MCF 10A (cell line): ENCODE data around the gene SOBP. TPM values are rescaled to one million over a fixed set of nuclear protein-coding genes. Genes with fewer than 3 reads are reported as not detected.

Experiments used
- BruUV-seq: library from RNA; stranded (reverse); fragments of 400-500 nt; replicated peaks from 2 replicates; lab custom pipeline; 2021; lab: Mats Ljungman, UMichigan
- CTCF ChIA-PET: fragments of 300-600 bp; sonication (Branson Sonifier 250); formaldehyde crosslinking; extraction: SDS; loops from one replicate; lab custom pipeline; 2021; ENCODE audit warnings: antibody characterized with exemption, inconsistent platforms; lab: Yijun Ruan, JAX
- POLR2A ChIA-PET: fragments of 300-600, 350-650 bp; sonication (Branson Sonifier 250); formaldehyde crosslinking; extraction: SDS; loops from one replicate; lab custom pipeline; 2020; ENCODE audit warnings: antibody characterized with exemption, inconsistent platforms; lab: Yijun Ruan, JAX
- DNase-seq: peaks from one replicate; pipeline ENCODE4 v3.0.0-alpha.2; 2018; ENCODE audit not compliant: unreplicated experiment
- H3K27ac Mint-ChIP-seq: one replicate; pipeline ENCODE4 v1.8.0; 2022; ENCODE audit warnings: mild to moderate bottlenecking, low read depth, mixed read lengths; ENCODE audit not compliant: unreplicated experiment
- H3K27me3 Mint-ChIP-seq: one replicate; pipeline ENCODE4 v1.8.0; 2022; ENCODE audit warnings: mixed read lengths; ENCODE audit not compliant: insufficient read depth, unreplicated experiment
- H3K36me3 Mint-ChIP-seq: one replicate; pipeline ENCODE4 v1.8.0; 2022; ENCODE audit warnings: mild to moderate bottlenecking, moderate library complexity, mixed read lengths; ENCODE audit not compliant: insufficient read depth, unreplicated experiment
- H3K4me1 Mint-ChIP-seq: one replicate; pipeline ENCODE4 v1.8.0; 2022; ENCODE audit warnings: mixed read lengths; ENCODE audit not compliant: insufficient read depth, unreplicated experiment
- H3K4me3 Mint-ChIP-seq: one replicate; pipeline ENCODE4 v1.8.0; 2022; ENCODE audit warnings: mild to moderate bottlenecking, moderate library complexity, mixed read lengths; ENCODE audit not compliant: unreplicated experiment
- H3K9me3 Mint-ChIP-seq: one replicate; pipeline ENCODE4 v1.8.0; 2022; ENCODE audit warnings: mixed read lengths; ENCODE audit not compliant: unreplicated experiment
- intact Hi-C: fragments of 100-400 bp; cut with micrococcal nuclease; formaldehyde crosslinking; loops from 2 replicates; pipeline ENCODE4 v1.14.1; 2022
- total RNA-seq: library from RNA; stranded (reverse); gene quantifications from 2 replicates; pipeline ENCODE4 v1.2.3, GENCODE V29; 2022
- TF ChIP-seq, protein P1 (sequence below): fragments of 200-600 bp; IDR thresholded peaks from one replicate; pipeline ENCODE4 v1.8.0; 2022; ENCODE audit warnings: antibody characterized with exemption, mild to moderate bottlenecking; ENCODE audit not compliant: unreplicated experiment

SOBP gene
- total RNA-seq, 1 experiment from 2014 or later: 0.21 TPM

DNA sequence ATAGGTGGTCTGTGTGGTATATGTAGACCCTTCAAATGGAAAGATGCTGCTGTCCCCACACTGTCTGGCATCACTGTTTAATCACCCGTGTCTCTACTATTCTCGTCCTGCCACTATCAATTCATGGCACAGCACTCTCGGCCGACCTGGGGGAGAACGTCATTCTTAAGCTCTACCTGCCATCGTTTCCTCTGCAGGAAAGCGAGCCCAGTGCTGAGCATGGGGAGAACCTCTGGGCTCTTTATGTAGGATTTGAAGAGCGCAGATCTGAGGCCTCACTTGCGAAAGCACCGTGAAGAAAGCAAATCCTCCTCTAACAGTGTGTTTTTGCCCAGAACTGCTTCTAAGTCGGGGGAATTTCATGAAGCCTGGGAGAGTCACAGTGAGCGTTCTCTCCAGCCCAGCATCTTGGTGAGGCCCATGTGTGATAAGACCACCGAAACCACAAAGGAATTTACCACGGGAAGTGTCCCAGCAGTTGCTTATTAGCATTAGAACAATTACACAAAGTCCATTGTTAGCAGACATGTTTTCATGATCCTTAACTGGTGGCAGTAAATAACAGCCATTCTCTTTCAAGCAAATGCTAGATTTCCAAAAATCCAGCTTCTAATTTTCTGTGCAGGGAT lies 209.9 kb downstream of the SOBP start:
- Mint-ChIP-seq H3K27ac (no peak overlapping the region), H3K36me3 (no peaks in the 10 kb centered on the region), H3K27me3 (no peaks in the 10 kb centered on the region), H3K9me3 (no peaks in the 10 kb centered on the region), H3K4me1 (peaks cover 10% of the 10 kb centered on the region), H3K4me3 (no peak overlapping the region)
- DNase-seq: no peak
- no TSS peak for BruUV-seq
- intact Hi-C loops: no loop called here
- POLR2A ChIA-PET: no interaction called here
- CTCF ChIA-PET: interaction anchor here (0.6 to 2.1 kb wide), 6 partner anchors 24 to 1359 kb away, joined by 3 to 8 read pairs (median 3); no protein-coding TSS in a partner anchor
- TF ChIP-seq, protein P1, sequence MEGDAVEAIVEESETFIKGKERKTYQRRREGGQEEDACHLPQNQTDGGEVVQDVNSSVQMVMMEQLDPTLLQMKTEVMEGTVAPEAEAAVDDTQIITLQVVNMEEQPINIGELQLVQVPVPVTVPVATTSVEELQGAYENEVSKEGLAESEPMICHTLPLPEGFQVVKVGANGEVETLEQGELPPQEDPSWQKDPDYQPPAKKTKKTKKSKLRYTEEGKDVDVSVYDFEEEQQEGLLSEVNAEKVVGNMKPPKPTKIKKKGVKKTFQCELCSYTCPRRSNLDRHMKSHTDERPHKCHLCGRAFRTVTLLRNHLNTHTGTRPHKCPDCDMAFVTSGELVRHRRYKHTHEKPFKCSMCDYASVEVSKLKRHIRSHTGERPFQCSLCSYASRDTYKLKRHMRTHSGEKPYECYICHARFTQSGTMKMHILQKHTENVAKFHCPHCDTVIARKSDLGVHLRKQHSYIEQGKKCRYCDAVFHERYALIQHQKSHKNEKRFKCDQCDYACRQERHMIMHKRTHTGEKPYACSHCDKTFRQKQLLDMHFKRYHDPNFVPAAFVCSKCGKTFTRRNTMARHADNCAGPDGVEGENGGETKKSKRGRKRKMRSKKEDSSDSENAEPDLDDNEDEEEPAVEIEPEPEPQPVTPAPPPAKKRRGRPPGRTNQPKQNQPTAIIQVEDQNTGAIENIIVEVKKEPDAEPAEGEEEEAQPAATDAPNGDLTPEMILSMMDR: no peak

DNA sequence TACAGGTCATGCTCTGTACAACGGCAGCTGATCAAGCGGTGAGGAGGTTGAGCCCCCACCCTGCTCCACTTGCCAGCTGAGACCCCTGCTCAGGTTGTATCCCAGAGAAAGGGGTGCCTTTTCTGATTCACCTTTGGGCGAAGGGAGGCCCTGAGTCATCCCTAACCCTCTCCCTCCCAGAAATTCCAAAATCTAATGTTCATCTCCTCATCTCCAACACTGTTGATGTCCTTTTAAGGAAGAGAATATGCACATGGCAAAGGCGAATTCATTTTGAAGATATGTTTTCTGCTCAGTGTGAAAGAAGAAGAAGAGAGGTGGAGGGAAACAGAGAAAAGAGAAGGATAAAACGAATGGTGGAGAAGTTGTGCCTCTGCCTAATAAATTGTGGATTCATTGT lies 213.7 kb downstream of the SOBP start:
- H3K36me3 Mint-ChIP-seq: no peaks in the 10 kb centered on the region
- intact Hi-C loops: loop anchor here (1.0 to 2.0 kb wide), 2 partner anchors 29 to 524 kb away; no protein-coding TSS in a partner anchor
- no peak for DNase-seq
- H3K27ac Mint-ChIP-seq: no peak overlapping the region
- H3K4me3 Mint-ChIP-seq: no peak overlapping the region
- CTCF ChIA-PET: interaction anchor here (0.6 to 2.9 kb wide), 24 partner anchors 7 to 1143 kb away, joined by 3 to 22 read pairs (median 4); no protein-coding TSS in a partner anchor
- TF ChIP-seq, protein P1: no peak
- H3K9me3 Mint-ChIP-seq: no peaks in the 10 kb centered on the region
- H3K27me3 Mint-ChIP-seq: no peaks in the 10 kb centered on the region
- H3K4me1 Mint-ChIP-seq: peaks cover under 1% of the 10 kb centered on the region
- POLR2A ChIA-PET: interaction anchor here (0.7 to 1.4 kb wide), 4 partner anchors 9 to 1992 kb away, joined by 3 to 4 read pairs (median 3); no protein-coding TSS in a partner anchor
- no TSS peak for BruUV-seq

DNA sequence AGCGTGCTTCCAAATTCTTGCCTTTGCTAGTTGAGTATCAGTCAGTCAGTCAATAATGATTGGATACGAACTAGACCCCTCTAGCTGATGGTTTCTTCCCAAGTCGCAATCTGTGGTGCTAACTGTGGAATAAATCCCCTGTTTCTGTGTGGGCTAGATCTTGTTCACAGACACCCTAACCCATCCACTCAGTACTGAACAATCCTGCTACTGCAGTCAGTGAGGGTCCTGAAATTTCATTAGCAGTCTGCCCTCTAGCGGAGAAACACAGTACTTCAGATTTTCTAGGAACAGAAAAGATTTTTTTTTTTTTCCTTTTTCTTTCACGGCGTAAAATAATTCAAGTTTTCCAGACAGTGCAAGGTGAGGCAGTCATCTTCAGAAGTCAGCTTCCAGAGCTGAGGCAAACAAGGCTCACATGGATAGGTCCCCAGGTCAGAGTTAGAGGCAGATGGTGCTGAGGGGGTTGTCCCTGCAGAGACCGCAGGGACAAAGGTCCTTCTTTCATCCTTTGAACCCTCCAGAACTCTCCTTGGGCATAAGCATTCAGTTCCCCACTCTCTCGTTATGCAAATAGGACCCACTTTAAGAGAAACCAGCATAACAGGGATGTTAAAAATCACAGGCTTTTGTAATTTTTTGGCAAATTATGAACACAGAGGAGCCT lies 214.6 kb downstream of the SOBP start:
- intact Hi-C loops: loop anchor here (1.0 to 2.0 kb wide), 2 partner anchors 30 to 525 kb away; no protein-coding TSS in a partner anchor
- Mint-ChIP-seq H3K36me3 (no peaks in the 10 kb centered on the region), H3K4me1 (no peaks in the 10 kb centered on the region), H3K27ac (no peak overlapping the region), H3K4me3 (no peak overlapping the region), H3K9me3 (no peaks in the 10 kb centered on the region), H3K27me3 (peaks cover 7% of the 10 kb centered on the region)
- DNase-seq: peak; percentile 45
- TF ChIP-seq, protein P1: peak; percentile 81
- BruUV-seq: no TSS peak
- CTCF ChIA-PET: interaction anchor here (0.5 to 2.9 kb wide), 26 partner anchors 8 to 758 kb away, joined by 3 to 22 read pairs (median 4); no protein-coding TSS in a partner anchor
- POLR2A ChIA-PET: no interaction called here

DNA sequence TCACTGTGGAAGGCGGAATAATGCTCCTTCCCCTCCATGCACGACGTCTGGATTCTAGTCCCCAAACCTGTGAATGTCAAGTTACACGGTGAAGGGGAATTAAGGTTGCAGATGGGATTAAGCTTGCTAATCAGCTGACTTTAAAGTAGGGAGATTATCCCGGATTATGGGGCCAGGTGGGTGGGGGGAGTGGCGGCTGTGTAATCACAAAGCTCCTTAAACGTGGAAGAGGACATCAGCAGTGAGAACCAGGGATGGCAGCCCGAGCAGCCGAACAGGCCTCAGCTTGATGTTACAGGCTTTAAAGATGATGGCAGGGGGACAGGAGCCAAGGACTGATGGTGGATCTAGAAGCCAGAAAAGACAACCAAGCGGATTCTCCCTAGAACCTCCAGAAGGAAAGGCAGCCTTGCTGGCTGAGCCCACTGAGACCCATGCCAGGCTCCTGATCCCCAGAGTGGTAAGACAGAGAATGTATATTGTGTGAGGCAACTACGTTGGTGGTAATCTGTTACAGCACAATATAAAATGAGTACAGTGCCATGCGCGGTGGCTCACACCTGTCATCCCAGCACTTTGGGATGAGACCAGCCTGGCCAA lies 216.7 kb downstream of the SOBP start:
- no TSS peak for BruUV-seq
- no peak for DNase-seq
- no peak overlapping the region for H3K4me3 Mint-ChIP-seq
- H3K36me3 Mint-ChIP-seq: no peaks in the 10 kb centered on the region
- H3K27me3 Mint-ChIP-seq: peaks cover 12% of the 10 kb centered on the region
- POLR2A ChIA-PET: no interaction called here
- H3K27ac Mint-ChIP-seq: no peak overlapping the region
- H3K4me1 Mint-ChIP-seq: no peaks in the 10 kb centered on the region
- CTCF ChIA-PET: interaction anchor here (0.7 to 0.8 kb wide), 2 partner anchors 142 to 212 kb away, joined by 3 read pairs; no protein-coding TSS in a partner anchor
- H3K9me3 Mint-ChIP-seq: no peaks in the 10 kb centered on the region
- intact Hi-C loops: no loop called here
- TF ChIP-seq, protein P1: no peak
